ENCODE data around the gene ITPR3. TPM values are rescaled to one million over a fixed set of nuclear protein-coding genes. Genes with fewer than 3 reads are reported as not detected.
"Not testable (repeated sequence)": the region's sequence is repeated elsewhere in the genome, so short reads cannot be mapped to it uniquely, and the experiment has no call there.

ITPR3 gene
- total RNA-seq, 3 donors from 2014 or later = 60.2 to 111 (median 103) TPM

DNA sequence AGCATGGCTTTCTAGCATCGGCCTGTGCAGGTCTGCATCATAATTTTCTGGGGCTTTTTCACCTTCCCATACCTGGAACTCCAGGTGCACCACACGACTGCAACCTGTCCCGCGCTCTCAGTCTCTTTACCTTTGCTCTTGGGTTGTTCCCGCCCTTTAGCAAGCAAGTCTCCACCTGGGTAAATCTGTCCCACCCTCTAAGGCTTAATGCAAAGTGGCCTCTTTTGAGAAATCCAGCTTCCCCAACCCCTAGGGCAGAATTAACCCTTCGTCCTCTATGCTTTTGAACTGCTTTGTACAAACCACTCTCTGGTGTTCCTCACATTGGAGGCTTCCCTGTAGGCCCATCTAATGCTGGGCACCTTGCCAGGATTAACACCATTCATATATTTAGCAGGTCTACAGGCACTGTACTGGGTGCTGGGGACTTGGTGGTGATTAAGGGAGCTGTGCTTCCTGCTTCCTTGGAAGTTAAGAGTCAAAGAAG, 2.8 kb downstream of the ITPR3 start:
- Histone ChIP-seq H3K36me3 (ENCODE audit: low read depth) (no peaks in the 10 kb centered on the region), H3K9me3 (no peaks in the 10 kb centered on the region), H3K4me1 (ENCODE audit: low read depth) (peaks cover 56% of the 10 kb centered on the region), H3K4me3 (no peak overlapping the region)
- TF ChIP-seq, protein P1, sequence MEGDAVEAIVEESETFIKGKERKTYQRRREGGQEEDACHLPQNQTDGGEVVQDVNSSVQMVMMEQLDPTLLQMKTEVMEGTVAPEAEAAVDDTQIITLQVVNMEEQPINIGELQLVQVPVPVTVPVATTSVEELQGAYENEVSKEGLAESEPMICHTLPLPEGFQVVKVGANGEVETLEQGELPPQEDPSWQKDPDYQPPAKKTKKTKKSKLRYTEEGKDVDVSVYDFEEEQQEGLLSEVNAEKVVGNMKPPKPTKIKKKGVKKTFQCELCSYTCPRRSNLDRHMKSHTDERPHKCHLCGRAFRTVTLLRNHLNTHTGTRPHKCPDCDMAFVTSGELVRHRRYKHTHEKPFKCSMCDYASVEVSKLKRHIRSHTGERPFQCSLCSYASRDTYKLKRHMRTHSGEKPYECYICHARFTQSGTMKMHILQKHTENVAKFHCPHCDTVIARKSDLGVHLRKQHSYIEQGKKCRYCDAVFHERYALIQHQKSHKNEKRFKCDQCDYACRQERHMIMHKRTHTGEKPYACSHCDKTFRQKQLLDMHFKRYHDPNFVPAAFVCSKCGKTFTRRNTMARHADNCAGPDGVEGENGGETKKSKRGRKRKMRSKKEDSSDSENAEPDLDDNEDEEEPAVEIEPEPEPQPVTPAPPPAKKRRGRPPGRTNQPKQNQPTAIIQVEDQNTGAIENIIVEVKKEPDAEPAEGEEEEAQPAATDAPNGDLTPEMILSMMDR (IDR thresholded peaks at IDR 0.05) = no peak
- ATAC-seq (peak; percentile 35), DNase-seq (peak in 2 of 3 donors; percentile 58 to 72)
- intact Hi-C loops (cut with DNase I, micrococcal nuclease) = no loop called here

DNA sequence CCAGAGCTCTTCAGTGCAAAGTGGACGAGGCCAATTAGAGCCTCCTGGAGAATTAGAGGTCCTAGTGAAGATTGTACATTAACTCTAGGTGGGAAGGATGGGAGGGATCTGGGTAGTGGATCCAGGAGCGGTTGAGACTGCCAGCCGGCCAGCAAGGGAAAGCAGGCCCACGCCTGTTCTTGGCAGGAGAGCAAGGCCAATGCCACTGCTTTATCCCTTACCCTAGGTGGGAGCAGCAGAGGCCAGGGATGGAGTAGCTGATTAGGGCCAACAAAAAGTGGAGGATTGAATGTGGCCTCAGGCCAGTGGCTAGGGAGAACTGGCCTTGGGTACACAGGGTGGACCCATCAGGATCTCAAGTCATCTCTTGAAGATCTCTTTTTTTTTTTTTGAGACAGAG, 3.7 kb downstream of the ITPR3 start:
- Histone ChIP-seq H3K36me3 (ENCODE audit: low read depth) (no peaks in the 10 kb centered on the region), H3K4me3 (no peak overlapping the region), H3K9me3 (no peaks in the 10 kb centered on the region), H3K4me1 (ENCODE audit: low read depth) (peaks cover 47% of the 10 kb centered on the region)
- intact Hi-C loops (cut with DNase I, micrococcal nuclease) = no loop called here
- DNase-seq (peak in 1 of 3 donors; percentile 60), ATAC-seq (no peak)
- TF ChIP-seq, protein P1 (IDR thresholded peaks at IDR 0.05) = no peak

DNA sequence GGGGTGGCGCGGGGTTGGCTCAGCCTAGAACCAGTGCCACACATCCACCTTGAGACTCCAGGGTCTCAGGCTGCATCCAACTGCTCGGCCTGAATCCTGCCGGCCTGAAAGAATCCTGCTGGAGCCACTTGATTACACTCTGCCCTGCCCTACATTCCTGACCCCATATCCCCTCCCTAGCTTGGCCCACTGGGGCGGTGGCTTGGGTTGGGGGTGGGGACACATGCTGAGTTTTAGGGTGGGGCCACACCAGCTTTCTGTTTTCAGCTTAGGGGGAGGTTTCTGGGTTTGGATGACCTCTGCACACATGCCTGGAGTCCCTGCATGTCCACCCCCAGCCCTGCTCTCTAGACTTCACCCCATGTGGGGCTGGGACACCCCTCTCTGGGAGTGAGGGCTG, 6.8 kb downstream of the ITPR3 start:
- Histone ChIP-seq H3K9me3 (no peaks in the 10 kb centered on the region), H3K4me3 (no peak overlapping the region), H3K4me1 (ENCODE audit: low read depth) (peaks cover 51% of the 10 kb centered on the region), H3K36me3 (ENCODE audit: low read depth) (no peaks in the 10 kb centered on the region)
- TF ChIP-seq, protein P1 (IDR thresholded peaks at IDR 0.05) = no peak
- intact Hi-C loops (cut with DNase I, micrococcal nuclease) = no loop called here
- DNase-seq (peak in 1 of 3 donors; percentile 66), ATAC-seq (peak; percentile 9)

DNA sequence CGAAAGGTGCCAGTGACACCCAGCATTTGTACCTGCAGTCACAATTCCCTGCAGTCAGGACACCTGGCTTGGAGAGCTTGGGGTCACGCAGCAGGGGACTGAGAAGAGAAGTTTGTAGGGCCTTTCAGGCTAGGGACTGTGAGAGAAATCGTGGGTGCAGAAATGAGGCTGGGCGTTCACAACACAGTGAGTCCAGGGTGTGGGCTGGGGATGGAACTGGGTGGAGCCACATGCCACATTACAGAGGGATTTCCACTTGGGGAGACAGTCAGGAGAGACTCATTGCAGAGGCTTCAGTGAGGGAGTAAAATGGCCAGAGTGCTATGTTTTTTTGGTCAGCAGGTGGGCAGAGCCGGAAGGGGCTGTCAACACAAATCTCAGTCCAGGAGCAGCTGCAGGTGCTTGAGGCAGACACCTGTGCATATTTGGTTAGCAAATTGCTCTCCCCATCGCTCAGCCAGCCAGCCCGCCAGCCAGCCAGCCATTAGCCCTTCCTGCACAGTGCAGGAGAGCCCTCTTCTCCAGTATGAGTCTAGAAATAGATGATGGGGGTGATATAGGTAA, 7.4 kb downstream of the ITPR3 start:
- H3K9me3 ChIP-seq = no peaks in the 10 kb centered on the region
- intact Hi-C loops (cut with DNase I, micrococcal nuclease) = no loop called here
- TF ChIP-seq, protein P1 (IDR thresholded peaks at IDR 0.05) = no peak
- ATAC-seq (peak; percentile 15), DNase-seq (peak in 1 of 3 donors; percentile 41)
- peaks cover 49% of the 10 kb centered on the region for H3K4me1 ChIP-seq (ENCODE audit: low read depth)
- no peak overlapping the region for H3K4me3 ChIP-seq
- H3K36me3 ChIP-seq (ENCODE audit: low read depth) = no peaks in the 10 kb centered on the region

DNA sequence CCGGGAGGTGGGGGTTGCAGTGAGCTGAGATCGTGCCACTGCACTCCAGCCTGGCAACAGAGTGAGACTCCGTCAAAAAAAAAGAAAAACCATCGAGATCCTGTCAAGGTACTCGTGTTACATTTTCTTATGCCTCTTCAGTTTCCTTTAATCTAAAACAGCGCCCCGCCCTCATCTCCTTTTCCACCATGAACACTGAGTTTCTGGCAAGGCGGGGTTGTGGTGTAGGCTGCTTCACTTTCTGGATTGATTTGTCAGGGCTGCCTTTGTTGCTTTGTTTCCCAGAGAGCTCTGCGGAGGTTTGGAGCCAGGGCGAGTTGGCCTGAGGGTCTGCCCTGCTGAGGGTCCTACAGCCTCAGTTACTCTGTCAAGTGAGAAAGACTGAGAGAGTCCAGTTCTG, 8.9 kb downstream of the ITPR3 start:
- no peak for DNase-seq
- TF ChIP-seq, protein P1 (IDR thresholded peaks at IDR 0.05) = no peak
- ATAC-seq = no peak
- Histone ChIP-seq H3K36me3 (ENCODE audit: low read depth) (no peaks in the 10 kb centered on the region), H3K9me3 (no peaks in the 10 kb centered on the region), H3K4me1 (ENCODE audit: low read depth) (peaks cover 46% of the 10 kb centered on the region), H3K4me3 (no peak overlapping the region)
- intact Hi-C loops (cut with DNase I, micrococcal nuclease) = no loop called here

DNA sequence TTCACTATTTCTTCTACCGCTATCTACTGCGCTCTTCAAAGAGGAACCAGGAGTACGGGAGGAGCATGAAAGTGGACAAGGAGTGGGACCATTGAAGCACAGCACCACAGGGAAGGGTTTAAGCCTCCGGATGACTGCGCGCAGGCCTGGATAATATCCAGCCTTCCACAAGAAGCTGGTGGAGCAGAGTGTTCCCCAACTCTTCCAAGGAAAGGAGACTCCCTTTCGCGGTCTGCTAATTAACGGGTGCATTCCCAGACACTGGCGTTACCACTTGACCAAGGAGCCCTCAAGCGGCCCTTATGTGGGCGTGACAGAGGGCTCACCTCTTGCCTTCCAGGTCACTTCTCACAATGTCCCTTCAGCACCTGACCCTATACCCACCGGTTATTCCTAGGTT, 10.4 kb downstream of the ITPR3 start:
- H3K36me3 ChIP-seq (ENCODE audit: low read depth); ATAC-seq; DNase-seq; H3K9me3 ChIP-seq; intact Hi-C loops (cut with DNase I, micrococcal nuclease); H3K4me3 ChIP-seq: not testable (repeated sequence)
- H3K4me1 ChIP-seq (ENCODE audit: low read depth) = peaks cover 41% of the 10 kb centered on the region

Measured in mucosa of descending colon (tissue), 3 donors.